Keratinocyte (primary cell): ENCODE data around the gene MRGPRD.

Source experiments
- EZH2 ChIP-seq: IDR thresholded peaks from one replicate; pipeline ENCODE4 v1.6.1; 2012; ENCODE audit warnings: inconsistent platforms, mild to moderate bottlenecking, low read length, moderate library complexity
- TF ChIP-seq, protein P1 (sequence below), 3 experiments: IDR thresholded peaks in 1 of 3; conservative IDR thresholded peaks in 1 of 3; optimal IDR thresholded peaks in 1 of 3; 2 replicates in 2 of 3; 3 replicates in 1 of 3; pipeline versions ENCODE3 to v1.5.1; 2011; ENCODE audit warnings: low read length in 3 of 3, mild to moderate bottlenecking in 3 of 3, moderate library complexity in 2 of 3, control low read depth in 1 of 3, inconsistent platforms in 1 of 3; ENCODE audit not compliant: insufficient read depth in 2 of 3; ENCODE audit errors: extremely low read depth in 1 of 3

DNA sequence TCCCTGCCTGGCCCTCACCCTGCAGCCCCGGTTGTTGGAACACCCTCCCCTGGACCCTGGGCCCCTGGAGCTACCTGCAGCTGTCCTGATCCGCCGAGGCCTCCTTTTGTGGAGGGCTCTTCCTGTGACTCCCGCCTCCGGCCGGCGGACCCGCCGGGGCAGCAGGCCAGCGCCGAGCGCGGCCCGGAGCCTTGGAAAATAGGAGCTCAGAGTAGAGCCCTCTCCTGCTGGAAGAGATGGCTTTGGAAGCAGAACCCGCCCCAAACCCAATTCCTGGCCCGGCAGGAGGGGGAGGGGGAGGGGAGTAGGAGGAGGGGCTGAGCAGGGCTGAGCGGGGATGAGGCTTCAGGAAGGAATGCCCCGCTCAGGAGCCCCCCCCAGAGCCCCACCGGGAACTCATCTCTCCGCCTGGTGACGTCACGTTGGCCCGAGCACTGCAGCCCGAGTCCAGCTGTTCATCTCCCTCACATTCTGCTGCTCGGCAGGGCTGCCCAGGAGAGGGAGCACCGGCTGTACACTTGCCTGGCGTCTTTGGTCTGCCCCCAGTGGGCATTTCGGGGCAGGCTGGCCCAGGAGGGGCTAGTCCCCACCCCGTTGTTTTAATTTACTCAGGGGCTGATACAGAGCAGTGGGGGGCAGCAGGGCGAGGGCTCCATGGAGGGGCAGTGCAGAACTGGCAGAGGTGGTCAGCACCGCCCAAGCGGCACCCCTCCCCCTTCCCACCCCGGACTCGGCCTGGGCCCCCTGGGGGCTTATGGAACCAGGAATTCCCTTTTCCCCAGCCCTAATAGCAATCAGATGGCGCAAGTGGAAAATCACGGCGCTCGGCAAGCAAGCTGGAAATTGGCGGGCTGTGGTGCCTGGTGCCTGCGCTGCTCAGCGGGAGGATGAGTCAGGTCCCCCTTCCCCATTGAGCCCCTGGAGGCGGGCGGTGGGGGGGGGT, 32.5 kb upstream of the MRGPRD start, which contains the start of gene MRGPRF:
- TF ChIP-seq, protein P1, sequence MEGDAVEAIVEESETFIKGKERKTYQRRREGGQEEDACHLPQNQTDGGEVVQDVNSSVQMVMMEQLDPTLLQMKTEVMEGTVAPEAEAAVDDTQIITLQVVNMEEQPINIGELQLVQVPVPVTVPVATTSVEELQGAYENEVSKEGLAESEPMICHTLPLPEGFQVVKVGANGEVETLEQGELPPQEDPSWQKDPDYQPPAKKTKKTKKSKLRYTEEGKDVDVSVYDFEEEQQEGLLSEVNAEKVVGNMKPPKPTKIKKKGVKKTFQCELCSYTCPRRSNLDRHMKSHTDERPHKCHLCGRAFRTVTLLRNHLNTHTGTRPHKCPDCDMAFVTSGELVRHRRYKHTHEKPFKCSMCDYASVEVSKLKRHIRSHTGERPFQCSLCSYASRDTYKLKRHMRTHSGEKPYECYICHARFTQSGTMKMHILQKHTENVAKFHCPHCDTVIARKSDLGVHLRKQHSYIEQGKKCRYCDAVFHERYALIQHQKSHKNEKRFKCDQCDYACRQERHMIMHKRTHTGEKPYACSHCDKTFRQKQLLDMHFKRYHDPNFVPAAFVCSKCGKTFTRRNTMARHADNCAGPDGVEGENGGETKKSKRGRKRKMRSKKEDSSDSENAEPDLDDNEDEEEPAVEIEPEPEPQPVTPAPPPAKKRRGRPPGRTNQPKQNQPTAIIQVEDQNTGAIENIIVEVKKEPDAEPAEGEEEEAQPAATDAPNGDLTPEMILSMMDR (optimal IDR thresholded peaks at IDR 0.05 in 1 of 3, IDR thresholded peaks at IDR 0.05 in 1 of 3, conservative IDR thresholded peaks at IDR 0.05 in 1 of 3; ENCODE audit: extremely low read depth in 1 of 3, insufficient read depth in 2 of 3, low read length in 3 of 3), result peak; percentile 20 to 50 (median 42)
- TF ChIP-seq EZH2, result no peak
